Activated naive CD4-positive, alpha-beta T cell (primary cell): ENCODE measurements around the gene SPRY4.
"Not testable (repeated sequence)": the region's sequence is repeated elsewhere in the genome, so short reads cannot be mapped to it uniquely, and the experiment has no call there.

Source experiments
- DNase-seq, 4 experiments: peaks; one replicate each; lab custom pipeline; 2025; lab: John Stamatoyannopoulos, UW

The SPRY4 gene

GRCh38 chr5:142315096-142315900 lies 9.5 kb downstream of the SPRY4 start:
- no peak for DNase-seq

GRCh38 chr5:142314606-142315005 lies 10.2 kb downstream of the SPRY4 start:
- no peak for DNase-seq

DNA sequence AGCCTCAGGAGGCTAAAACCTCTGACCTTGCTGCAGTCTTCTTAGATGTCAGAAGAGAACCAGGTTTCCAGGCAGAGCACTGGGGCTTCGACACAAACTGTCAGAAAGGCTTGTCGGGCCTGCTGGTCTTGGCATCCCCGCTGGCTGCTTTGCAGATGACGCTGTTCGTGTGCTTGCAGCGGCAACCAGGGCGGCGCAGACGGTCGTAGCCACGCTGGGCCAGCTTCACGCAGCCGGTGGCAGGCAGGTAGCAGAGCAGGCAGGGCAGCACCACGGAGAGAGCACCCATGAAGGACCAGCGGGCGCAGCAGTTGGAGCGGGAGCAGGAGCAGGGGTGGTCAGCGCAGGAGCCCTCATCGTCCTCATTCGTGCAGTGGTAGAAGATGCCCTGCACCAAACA lies 10.7 kb downstream of the SPRY4 start:
- DNase-seq = no peak

DNA sequence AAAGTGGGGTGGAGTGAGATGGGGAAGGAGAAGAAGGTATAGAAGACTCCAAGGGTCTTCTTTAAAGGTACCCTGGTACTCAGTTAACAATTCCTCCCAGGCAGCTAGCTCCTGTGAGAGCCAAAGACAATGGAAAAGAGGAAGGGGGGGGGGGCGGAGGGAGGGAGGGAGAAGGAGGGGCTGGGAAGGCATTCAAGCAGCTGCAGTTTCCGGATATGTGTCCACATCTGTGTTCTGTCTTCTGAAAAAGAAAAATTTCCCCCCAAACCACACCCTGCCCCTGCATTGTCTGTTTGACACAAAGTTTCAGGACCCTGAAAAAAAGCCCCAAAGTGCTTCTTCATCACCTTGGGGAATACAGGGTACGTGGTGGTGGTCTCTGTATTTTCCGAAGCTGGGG lies 11.1 kb downstream of the SPRY4 start:
- no peak for DNase-seq

DNA sequence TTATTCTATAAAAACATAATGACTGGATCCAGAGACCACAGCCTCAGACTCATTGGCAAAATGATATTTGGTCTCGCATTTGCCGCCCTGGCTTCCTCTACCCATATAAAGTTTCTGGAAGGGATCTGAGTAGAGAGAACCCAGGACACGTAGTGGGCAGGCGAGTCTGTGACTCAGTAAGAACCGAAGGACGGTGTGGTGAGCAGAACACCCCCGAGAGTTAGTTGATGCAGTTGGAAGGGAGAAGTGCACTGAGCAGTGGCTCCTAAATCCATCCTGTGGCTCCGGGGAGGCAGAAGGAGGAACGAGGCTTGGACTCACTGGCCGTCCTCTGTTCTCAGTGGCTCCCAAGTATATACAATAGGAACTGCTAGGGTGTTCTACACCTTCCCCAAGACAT lies 11.5 kb downstream of the SPRY4 start:
- DNase-seq = no peak

GRCh38 chr5:142312399-142312798 lies 12.4 kb downstream of the SPRY4 start:
- DNase-seq = no peak

DNA sequence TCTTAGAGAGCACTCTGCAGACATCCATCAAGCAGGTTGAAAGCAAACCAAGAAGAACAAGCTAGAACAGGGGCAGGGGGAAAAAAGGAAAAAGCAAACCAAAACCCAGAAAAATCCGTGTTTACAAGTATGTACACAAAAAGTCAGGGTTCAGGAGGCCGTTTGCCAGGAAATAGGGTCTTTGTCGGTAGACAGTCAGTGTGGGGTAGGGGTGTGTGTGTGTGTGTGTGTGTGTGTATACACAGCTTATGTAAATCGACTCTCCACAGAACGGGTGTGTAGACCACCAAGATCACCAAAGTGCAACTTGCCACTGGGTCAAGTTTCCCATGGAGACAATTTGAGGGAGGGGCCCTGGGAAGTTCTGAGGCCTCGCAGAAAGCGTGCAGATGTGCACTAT lies 13.1 kb downstream of the SPRY4 start:
- no peak for DNase-seq

DNA sequence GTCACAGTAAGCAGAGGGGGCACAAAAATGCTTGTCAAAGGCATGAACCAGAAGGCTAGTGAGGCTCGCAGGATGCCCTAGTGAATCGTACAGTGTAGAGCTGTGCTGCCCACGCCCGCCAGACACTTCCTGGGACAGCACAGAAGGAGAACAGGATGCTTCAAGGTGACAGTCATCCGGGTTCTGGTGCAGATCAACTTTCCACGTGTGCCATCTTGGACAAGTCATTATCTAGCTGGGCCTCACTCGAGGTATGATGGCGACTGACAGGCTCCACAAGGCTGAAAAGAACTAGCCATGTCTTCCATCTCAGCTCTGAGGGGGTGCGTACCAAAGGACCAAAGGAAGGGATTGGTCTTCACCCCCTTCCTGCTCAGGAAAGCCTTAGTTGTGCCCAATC lies 14.0 kb downstream of the SPRY4 start:
- DNase-seq = no peak

DNA sequence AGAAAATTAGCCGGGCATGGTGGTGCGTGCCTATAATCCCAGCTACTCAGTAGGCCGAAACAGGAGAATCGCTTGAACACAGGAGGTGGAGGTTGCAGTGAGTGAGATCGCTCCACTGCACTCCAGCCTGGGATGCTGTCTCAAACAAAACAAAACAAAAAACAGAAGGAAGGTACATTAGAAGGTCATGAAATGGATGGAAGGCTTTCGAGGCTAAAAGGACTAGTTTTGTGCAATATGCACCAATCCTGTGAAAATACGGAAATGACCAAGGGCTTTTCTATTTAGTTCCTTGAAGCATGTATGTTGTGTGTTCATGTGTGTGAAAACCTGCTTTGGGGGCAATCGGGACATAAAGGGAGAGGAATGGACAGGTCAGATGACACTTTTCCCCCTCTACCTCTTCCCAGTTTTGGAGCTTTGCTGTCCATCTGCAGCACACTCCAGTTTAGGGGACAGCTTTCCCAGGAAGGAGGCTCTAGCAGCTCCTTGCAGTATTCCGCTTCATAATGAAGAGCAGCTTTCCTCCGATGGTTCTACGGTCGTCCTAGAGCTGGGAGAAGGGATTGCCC lies 15.0 kb downstream of the SPRY4 start:
- DNase-seq = no peak

DNA sequence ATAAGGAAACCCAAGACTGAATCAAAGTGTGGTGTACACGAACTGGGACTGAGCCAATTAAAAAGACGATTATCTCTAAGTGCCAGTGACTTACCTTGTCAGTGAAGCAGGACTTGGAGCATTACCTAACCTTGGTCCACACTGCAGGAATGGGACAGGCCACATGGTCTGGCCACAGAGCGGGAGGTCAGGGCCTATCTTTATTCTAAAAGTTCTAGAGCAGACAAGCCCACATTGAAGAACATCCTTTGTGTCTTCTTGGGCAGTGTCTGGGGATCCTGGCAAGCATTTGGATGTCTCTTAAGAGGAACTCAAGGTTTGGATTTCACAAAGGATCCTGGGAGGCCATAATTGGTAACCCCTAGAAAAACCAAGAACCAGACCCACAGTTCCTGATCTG lies 16.5 kb downstream of the SPRY4 start:
- no peak for DNase-seq

DNA sequence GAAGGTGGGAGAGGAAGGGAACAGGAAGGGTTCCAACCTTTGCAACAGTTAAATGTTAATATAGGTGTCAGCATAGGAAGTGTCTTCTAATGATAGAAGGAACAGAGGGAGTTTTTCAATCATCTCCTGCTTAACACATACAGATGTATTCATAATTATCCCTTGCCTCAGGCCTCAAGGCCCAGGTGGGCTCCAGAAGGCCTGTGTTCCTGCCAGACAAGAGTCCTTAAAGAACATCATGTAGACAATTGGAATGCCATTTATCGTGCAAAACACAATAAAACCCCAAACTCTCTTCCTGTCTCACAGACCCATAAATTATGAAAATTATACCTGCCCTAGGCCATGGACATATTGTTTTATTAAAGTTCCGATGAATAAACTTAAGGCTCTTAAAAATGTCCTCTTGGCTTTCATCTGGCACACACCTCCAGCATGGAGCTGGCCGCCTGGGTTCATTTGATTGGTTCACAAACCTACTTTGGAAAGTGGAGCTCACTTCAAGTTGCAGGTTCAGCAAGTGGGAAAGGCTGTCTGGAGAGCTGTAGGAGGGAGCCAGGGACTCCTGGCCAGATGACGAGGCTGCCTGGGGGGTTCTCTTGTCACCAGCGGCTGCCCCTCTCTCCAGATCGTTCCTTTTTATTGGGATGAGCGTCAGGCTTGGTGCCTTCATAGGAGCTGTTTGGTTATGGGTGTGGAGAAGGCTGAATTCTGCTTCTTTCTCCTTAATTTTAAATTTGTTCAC lies 17.5 kb downstream of the SPRY4 start:
- DNase-seq = no peak

GRCh38 chr5:142306077-142306502 lies 18.7 kb downstream of the SPRY4 start:
- DNase-seq = no peak

DNA sequence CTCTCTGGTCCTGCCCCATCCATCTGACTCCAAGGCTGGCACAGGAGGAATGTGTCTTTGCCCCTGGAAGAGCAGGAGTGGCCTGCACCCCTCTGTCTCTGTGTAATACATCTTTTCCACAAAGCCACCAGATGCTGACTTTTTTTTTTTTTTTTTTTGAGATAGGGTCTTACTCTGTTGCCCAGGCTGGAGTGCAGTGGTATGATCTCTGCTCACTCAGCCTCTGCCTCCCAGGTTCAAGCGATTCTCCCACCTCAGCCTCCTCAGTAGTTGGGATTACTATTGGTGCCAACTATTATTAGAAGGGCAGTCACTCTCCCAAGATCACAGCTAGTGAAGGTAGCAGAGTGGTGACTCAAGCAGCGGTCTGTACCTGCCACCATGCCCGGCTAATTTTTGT lies 19.6 kb downstream of the SPRY4 start:
- DNase-seq = no peak

- no peak for DNase-seq
Measured at GRCh38 chr5:142304013-142304701, 20.7 kb downstream of the SPRY4 start.

DNA sequence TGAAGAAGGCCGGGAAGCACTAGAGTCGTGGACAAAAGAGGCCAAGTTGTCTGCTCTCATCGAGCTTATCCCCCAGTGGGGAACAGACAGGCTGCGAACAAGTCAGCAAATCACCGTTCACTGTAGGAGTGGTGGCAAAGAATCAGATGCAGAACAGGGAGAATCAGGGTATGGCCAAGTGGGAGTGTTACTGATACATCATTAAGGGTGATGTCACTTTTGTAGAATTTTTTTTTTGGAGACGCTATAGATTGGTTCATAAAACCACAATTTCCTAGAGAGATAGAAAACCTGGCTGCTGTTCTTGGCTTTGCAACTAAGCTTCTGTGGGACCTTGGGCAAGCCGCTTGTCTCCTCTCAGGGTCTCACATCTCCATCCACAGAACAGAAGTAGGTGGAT lies 21.3 kb downstream of the SPRY4 start:
- no peak for DNase-seq

DNA sequence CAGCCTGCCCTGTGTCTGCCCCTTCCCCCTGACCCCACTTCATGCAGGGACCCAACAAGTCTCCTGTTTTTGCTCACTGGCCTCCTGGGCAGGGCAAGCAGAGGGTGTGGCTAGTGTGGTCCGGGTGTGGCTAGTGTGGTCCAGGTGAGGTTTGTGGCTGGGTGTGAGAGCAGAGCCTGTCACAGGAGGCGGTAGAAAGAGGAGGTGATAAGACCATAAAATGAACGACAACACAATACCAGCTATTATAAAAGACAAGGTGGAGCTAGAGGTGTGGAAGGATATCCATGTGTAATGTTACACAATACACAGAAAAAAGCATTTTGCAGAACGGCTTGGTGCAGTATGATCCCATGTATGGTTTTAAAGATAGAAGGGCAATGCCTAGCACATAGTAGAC lies 23.3 kb downstream of the SPRY4 start:
- no peak for DNase-seq

DNA sequence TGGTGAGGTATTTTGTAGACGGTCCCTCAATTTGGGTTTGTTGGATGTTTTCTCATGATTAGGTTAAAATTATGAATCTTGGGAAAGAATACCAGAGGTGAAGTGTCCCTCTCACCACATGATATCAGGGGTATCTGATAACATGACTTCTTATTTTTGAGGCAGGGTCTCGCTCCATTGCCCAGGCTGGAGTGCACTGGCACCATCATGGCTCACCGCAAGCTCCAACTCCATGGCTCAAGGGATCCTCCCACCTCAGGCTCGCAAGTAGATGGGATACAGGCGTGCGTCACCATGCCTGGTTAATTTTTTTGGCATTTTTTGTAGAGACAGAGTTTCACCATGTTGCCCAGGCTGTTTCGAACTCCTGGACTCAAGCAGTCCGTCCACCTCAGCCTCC lies 24.1 kb downstream of the SPRY4 start:
- no peak for DNase-seq

DNA sequence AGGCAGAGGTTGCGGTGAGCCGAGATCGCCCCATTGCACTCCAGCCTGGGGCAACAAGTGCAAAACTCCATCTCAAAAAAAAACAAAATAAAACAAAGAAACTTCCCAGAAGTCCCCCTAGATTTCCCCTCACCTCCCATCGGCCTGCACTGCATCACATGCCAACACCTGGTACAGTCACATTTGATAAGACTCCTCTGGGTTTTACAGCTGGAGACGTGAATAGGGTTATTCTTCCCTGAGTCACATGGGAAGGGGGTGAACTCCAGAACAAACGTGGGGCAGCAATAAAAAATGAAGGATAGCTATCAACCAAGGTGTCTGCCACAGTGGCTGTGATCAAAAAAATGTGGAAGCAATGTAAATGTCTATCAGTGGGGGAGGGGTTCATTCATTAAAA lies 26.0 kb downstream of the SPRY4 start:
- no peak for DNase-seq

DNA sequence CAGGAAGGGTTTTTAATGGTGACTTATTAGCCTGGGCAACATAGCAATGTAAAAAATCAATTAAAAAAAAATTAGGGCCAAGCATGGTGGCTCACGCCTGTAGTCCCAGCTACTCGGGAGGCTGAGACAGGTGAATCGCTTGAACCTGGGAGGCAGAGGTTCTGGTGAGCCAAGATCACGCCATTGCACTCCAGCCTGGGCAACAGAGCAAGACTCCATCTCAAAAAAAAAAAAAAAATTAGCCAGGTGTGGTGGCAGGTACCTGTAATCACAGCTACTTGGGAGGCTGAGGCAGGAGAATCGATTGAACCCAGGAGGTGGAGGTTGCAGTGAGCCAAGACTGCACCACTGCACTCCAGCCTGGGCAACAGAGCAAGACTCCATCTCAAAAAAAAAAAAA lies 27.0 kb downstream of the SPRY4 start:
- DNase-seq = not testable (repeated sequence)

DNA sequence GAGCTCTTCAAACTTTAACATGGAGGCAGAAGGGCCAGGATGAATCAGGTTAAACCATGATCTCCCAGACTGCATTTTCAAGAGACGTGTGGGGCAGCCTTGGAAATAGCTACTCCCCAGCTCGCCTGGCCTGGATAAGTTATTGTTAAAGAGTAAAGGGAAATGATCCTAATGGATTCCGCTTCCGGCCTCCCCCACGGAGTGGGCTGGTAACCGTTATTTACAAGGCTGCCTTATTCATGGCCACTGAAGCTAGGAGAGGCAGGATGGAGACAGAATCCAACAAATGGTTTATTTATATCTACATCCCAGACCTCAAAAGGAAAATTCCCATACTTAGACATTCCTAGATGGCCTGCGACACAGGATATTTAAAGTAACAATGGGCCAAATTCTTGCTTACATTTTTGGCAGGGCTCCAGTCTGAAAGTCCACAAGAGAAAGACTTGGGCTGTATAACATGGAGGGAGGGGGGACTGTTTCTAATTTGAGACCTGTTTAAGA lies 27.9 kb downstream of the SPRY4 start:
- DNase-seq = no peak

- DNase-seq = no peak
Measured at GRCh38 chr5:142295960-142296860, 28.6 kb downstream of the SPRY4 start.
